A204.1 (cell line): ENCODE data around the gene BABAM2.

Experiments
- FAIRE-seq: peaks from 2 replicates; lab custom pipeline; 2012; peaks lifted over from hg19 to GRCh38; lab: Jason Lieb, UNC

BABAM2 gene

DNA sequence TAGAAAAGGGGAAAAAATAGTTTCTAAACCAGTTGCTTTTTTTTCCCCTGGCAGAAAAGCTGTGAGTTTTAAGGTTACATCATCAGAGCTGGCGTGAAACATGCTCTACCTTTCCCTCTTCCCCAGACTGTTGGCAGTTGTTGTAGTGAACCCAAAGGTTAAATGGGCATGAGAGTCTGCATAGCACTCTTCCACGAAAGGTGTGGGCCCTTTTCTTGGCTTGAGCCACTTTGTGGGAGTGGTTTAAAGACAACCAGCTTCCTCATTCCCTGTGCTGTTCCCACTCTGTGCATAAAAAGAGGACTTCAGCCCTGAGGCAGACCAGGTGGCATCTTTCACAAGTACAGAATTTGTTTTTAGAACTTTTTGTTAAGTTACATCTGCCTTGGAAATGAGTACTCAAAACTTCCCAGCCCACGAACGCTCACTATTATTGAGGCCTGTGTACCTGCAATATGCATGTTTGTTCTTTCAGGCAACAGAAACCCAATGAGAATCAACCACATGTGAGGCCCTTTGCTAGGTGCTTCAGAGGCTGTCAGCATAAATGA, 243.8 kb downstream of the BABAM2 start:
- no peak for FAIRE-seq

- no peak for FAIRE-seq
Observed at GRCh38 chr2:28134857-28135256, 244.3 kb downstream of the BABAM2 start.

DNA sequence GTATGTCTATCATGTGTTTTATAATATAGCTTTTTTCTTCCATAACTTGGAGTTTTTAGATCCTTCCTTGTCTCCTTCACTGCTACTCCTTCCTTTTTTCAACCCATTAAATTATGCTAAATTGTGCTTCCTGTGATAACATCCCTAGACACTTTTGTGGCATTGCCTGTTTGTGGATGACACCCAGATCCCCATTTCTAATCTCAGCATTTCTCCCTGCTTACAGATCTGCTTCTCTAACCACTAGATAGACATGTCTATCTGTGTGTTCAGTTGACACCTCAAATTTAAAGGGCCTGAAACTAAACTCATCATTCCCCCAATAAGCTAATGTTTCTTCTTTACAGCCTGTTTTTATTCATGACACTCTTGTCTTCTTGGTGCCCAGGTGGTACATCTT, 244.8 kb downstream of the BABAM2 start:
- no peak for FAIRE-seq

- FAIRE-seq = no peak
Observed at GRCh38 chr2:28135799-28136198, 245.3 kb downstream of the BABAM2 start.

GRCh38 chr2:28136556-28136955, 246.0 kb downstream of the BABAM2 start:
- no peak for FAIRE-seq

DNA sequence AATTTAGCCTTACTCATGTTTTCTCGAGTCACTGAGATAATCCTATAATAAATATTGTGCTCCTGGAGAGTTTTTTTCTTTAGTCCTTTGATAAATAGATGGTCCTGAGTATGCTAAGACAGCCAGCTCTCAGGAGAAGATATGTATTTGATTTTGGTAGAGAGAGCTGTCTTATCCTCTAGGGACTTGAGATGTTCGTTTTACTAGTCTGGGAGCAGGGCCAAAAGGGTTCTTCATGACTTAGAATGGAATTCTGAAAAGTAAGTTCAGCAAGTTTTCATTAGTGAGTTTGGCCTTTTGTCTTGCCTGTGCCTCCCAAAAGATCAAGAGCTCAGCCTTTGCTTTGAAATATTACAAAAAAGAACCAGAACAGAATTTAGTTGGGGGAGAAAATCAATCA, 246.7 kb downstream of the BABAM2 start:
- no peak for FAIRE-seq

DNA sequence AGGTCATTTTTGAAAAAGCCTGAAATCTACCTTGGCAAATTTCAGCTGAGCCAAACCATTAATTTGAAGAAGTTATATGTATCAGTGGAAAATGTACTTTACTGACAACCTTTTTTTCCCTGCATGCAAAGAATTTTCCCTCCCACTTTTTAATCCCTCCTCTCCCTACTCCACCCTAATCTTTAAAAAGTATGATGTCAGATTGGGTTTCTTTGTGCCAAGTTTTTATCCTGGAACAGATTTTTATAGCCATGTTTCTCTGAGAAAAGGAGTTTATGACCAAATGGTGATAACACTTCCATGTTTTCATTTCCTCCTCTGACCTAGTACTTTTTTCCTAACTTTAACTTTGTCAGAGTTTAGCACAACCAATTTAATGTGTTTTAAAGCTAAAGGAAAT, 251.9 kb downstream of the BABAM2 start:
- FAIRE-seq = no peak

GRCh38 chr2:28148000-28148399, 257.5 kb downstream of the BABAM2 start:
- no peak for FAIRE-seq

- FAIRE-seq = no peak
Observed at GRCh38 chr2:28148566-28148965, 258.0 kb downstream of the BABAM2 start.

- no peak for FAIRE-seq
Observed at GRCh38 chr2:28150236-28150915, 259.8 kb downstream of the BABAM2 start.

DNA sequence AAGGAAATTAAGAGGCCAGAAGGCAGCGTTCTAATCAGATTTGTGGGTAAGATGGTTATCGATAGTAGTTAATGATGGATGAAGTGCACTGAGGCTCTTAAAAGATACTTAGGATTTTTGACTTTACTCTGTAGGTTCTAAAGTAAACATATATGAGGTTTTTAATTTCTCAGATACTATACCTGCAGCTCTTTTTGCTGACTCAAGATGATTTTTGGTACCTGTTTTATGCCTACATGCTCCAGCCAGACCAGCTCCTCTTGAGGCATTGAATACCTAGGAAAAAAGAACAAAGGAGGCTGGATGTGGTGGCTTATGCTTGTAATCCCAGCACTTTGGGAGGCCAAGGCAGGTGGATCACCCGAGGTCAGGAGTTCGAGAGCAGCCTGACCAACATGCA, 260.5 kb downstream of the BABAM2 start:
- no peak for FAIRE-seq

DNA sequence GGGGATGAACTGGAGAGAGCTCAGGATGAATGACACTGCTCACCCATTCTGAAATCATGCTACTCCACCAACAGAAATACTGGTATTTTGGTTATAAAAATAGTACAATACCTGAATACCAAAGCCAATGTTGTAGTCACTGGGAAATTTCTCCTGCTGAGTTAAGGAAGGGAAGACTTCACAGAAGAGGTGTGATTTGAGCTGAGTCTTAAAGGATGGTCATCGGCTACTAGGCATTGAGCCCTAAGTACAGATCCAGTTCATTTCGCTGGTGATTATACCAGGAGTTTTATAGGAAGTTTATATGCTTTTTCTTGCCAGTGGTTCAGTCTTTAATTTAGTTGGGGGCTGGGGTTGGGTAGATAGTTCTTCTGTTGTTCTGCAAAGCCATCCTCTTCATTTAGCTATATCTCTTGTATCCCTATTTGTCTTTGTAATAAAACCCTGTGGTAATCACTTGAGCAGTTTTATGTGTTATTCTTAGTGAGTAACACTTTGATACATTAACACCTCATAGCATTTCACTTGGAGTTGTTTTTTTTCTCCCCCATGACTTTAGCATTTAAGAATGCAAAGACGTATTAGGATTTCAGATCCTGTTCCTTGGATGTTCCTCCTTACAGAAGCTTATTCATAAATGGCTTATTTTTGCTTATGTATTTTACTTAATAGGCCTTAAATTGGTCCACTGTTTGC, 262.2 kb downstream of the BABAM2 start:
- no peak for FAIRE-seq

GRCh38 chr2:28153851-28154250, 263.3 kb downstream of the BABAM2 start:
- no peak for FAIRE-seq

DNA sequence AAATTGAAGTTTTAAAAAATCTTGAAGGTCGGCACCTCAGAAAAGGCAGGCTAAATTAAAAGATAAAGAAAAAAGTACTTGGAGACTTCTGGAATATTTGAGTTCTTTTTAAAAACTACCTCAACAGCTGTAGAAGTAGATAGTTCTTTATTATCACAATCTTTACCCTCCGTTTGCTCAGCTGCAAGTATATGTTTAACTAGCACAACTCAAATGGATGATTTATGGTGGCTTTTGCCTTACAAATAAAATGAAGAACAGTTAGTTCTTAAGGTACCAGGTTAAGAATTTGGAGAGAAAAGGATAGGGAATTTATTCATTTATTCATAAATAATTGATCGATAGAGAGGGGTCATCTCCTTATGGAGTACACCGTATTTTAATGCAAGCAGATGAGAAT, 264.6 kb downstream of the BABAM2 start:
- FAIRE-seq = no peak

DNA sequence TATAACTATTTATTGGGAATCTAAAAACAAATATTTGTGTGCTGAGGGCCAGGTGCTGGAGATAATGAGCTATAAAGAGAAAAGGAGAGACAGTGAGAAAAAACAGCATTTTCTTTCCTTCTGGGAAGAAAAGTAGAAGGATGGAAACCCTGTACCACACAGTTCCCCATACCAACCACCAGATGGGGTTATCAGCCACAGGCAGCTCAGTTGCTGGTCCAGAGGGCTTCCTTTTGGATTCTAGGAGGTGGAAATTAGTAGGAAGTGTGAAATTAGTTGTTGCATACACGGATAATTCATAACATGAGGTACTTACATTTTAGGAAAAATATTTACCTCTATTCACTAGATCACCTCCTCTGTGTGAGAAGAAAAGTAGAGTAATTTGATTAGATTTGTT, 265.1 kb downstream of the BABAM2 start:
- no peak for FAIRE-seq

DNA sequence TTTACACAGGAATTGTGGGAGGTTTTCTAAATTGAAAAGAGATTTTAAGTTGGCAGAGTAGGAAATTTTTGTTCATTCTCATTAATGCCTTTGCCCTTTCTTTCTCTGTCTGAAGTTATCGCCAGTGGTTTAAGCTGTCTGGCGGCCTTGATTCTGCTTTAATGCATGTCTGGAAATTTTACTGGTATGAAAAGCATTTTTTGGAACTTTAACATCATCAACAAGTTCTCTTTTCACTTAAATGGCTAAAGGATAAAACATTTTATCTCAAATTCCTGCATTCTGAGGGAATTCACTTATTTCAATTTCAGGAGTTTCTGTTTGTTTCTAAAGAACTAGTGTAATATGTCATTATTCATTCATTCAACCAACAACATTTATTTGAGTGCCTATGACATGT, 268.3 kb downstream of the BABAM2 start:
- FAIRE-seq = no peak

- FAIRE-seq = no peak
Observed at GRCh38 chr2:28160986-28161425, 270.5 kb downstream of the BABAM2 start.

DNA sequence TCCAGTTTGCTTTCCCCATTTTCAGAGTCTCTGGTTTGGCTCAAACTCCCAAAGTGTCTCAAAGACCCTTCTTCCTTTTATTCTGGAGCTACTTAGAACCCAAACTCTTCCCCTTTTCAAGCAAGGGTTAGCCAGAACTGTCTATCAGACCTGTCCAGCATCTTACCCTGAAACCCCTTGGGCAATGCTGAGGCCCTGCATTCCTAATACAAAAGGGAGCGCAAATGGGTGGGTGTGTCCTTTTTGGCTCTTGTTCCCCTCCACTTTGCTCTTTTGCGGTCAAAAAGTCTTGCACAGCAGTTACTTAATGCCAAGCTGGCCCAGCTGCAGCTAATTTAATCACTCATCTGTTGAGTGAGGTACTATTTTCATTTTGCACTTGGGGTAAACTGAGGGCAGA, 270.9 kb downstream of the BABAM2 start:
- no peak for FAIRE-seq

DNA sequence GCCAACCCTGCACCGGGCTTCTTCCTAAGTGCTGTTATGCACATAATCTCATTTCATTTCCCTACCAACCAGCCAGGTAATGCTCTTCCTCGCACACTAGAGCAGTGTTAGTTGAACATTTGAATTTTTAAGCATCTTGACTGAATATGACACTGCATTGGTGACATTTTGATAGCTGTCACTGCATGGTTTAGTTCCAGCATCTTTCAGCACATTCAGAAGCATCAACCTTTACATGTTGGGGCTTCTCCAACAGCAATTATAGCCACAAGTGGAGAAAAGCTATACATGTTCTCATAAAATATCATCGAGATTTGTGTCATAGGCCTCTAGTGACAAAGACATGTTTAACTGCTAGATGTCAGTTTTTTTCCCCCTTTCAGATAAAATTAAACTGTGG, 272.0 kb downstream of the BABAM2 start:
- FAIRE-seq = no peak

- FAIRE-seq = no peak
Observed at GRCh38 chr2:28163028-28163427, 272.5 kb downstream of the BABAM2 start.

DNA sequence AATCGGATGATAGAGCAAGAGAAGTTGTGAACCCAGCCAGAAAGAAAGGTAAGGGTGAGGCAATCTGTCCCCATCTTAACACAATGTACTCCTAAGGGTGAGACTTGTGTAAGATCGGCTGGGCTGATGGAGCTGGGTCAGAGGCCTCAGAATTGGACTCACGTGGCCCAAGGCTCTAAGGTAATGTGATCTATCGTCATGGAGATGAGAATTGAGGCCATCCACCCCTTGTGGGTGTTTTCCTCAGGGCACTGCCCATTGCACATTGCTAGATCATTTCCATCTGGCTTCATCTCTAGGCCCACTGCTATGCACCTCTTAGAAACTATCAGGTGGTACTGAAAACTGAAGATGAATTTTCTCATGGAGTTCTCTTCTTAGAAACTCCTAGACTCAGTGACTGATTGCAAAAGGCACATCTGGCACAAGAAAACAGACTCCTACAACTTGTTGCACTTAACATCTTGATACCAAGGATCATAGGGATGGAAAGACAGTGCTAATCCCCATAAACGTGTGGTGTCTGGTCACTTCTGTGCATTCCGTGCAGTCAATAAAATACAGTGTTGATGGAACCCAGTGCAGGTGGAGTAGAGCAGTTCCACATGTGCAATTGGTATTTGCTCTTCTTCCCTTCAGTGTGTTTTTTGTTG, 273.2 kb downstream of the BABAM2 start:
- no peak for FAIRE-seq

- no peak for FAIRE-seq
Observed at GRCh38 chr2:28164280-28164801, 273.8 kb downstream of the BABAM2 start.

DNA sequence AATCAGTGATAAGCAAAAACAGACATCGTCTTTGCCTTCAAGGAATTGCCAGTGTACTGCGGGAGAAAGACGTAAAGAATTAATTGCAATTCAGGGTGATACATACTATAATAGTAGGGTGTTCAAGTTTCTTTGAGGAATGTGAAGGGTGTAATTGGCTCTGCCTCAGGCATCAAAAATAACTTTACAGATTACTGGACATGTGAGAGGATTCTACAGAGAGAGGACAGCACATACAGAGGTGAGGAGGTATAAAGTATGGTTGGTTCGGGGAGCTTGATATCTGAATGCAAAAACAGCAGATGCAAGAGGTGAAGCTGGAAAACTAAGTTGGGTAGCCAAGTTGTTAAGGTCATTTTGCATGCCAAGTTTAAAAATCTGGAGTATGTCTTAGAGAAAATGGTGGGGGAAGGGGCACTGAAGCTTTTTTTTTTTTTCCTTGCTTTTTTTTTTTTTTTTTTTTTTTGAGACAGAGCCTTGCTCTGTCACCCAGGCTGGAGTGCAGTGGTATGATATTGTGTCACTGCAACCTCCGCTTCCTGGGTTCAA, 274.6 kb downstream of the BABAM2 start:
- FAIRE-seq = no peak
